Psoas muscle (tissue), 8 donors: ENCODE measurements around the gene AUTS2. TPM values are rescaled to one million over a fixed set of nuclear protein-coding genes. Genes with fewer than 3 reads are reported as not detected.

Experiments
- ATAC-seq, 4 donors: fragments of 200-7000 bp; cut with Tn5 transposase; one replicate each; pipeline ENCODE4 v1.9.1; 2020; ENCODE audit warnings: moderate library complexity in 3 of 4, mild to moderate bottlenecking in 2 of 4
- DNase-seq, 2 donors: peaks; one replicate each; pipeline ENCODE4 v3.0.0-alpha.2; 2020
- H3K27ac ChIP-seq: fragments of 200-600 bp; one replicate; pipeline ENCODE4 v1.8.0; 2022
- H3K27me3 ChIP-seq, 3 donors: fragments of 200-600 bp in 1 of 3; one replicate each; pipeline versions ENCODE4 v1.6.1 to v1.8.0; 2013 to 2022; ENCODE audit warnings: low read length in 2 of 3, mild to moderate bottlenecking in 2 of 3, moderate library complexity in 1 of 3; ENCODE audit not compliant: insufficient read depth in 3 of 3
- H3K36me3 ChIP-seq, 2 donors: fragments of 200-600 bp in 1 of 2; one replicate each; pipeline versions ENCODE4 v1.6.1 to v1.8.0; 2013 to 2022; ENCODE audit warnings: low read depth in 1 of 2, mild to moderate bottlenecking in 1 of 2, moderate library complexity in 1 of 2; ENCODE audit not compliant: insufficient read depth in 1 of 2
- H3K4me1 ChIP-seq: fragments of 200-600 bp; one replicate; pipeline ENCODE4 v1.8.0; 2022
- H3K4me3 ChIP-seq: fragments of 200-600 bp; one replicate; pipeline ENCODE4 v1.8.0; 2022; ENCODE audit warnings: mild to moderate bottlenecking
- H3K9me3 ChIP-seq: fragments of 200-600 bp; one replicate; pipeline ENCODE4 v1.8.0; 2022
- WGBS, 3 donors: extraction: QIAGEN DNeasy Blood & Tissue Kit; methylation state at CpG; one replicate each; pipeline versions ENCODE4 v1.1.6 to v1.1.7; 2013; 5-methylcytosine and 5-hydroxymethylcytosine counted together
- intact Hi-C, 2 donors: fragments of 100-400 bp; cut with DNase I; formaldehyde crosslinking; loops; one replicate each; pipeline versions ENCODE4 v1.11.0 to v1.14.2; 2022
- polyA plus RNA-seq, 3 donors: library from polyadenylated mRNA; stranded (reverse); fragments of 200-250 nt; gene quantifications; one replicate each; pipeline ENCODE4 v1.2.3, GENCODE V29; 2013
- total RNA-seq, 4 donors: library from RNA; stranded (reverse); fragmentation: NEBNext Ultra II Directional in 2 of 4; extraction: Animal tissue kit (Norgen Biotek cat#: 25700) in 2 of 4; gene quantifications; one replicate each; pipeline versions ENCODE4 v1.2.1 to v1.2.4, GENCODE V29; 2021 to 2023
- TF ChIP-seq, protein P1 (sequence below): fragments of 200-600 bp; IDR thresholded peaks from one replicate; pipeline ENCODE4 v1.8.0; 2022; ENCODE audit warnings: antibody characterized with exemption
- donor health status: healthy with polysubstance abuse.
- donor health status: DM: no; HTN: no; CAD: no; lungs with moderate emphysema.
- donor health status: Bipolar disorder and iron deficiency.
- donor health status: healthy.
- donor health status: DM: yes; HTN: yes; CAD: no.
- donor health status: DM: no; HTN: no; CAD: no.
- donor health status: DM: no; HTN: no; CAD: no.
- donor health status: DM: yes; HTN: yes; CAD: no.

AUTS2 gene
- total and polyA plus RNA-seq, 7 donors = 5.0 to 33.5 (median 14.3) TPM

DNA sequence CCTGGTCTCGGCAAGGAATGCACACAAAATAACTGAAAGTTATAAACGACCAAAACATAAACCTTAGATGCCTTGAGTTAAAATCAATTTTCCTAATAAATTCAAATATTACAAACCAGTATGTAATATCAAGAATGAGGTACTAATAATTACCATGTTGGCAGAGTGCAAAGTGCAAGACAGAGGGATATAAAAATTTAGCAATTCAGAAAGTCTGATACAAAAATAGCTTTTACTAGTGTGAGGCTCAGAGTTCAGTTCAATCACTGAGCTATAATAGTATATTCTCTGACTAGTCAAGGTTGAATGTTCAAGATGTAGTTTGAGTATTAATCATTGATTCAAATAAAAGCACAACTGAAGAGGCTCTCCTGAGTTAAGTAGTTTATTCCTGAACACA lies 4.8 kb upstream of the AUTS2 start:
- WGBS, 3 donors = 57 to 78% (median 60%) methylated on average over 2 of the region's 2 CpGs
- Histone ChIP-seq H3K4me3 (no peak overlapping the region), H3K4me1 (no peaks in the 10 kb centered on the region), H3K36me3 (no peaks in the 10 kb centered on the region), H3K27ac (no peak overlapping the region), H3K9me3 (no peaks in the 10 kb centered on the region), H3K27me3 (no peaks in the 10 kb centered on the region)
- DNase-seq (no peak), ATAC-seq (no peak)
- intact Hi-C loops = loop anchor here in 1 of 2 donors (10.0 kb wide), 1 partner anchor 129 kb away; no protein-coding TSS in a partner anchor
- TF ChIP-seq, protein P1, sequence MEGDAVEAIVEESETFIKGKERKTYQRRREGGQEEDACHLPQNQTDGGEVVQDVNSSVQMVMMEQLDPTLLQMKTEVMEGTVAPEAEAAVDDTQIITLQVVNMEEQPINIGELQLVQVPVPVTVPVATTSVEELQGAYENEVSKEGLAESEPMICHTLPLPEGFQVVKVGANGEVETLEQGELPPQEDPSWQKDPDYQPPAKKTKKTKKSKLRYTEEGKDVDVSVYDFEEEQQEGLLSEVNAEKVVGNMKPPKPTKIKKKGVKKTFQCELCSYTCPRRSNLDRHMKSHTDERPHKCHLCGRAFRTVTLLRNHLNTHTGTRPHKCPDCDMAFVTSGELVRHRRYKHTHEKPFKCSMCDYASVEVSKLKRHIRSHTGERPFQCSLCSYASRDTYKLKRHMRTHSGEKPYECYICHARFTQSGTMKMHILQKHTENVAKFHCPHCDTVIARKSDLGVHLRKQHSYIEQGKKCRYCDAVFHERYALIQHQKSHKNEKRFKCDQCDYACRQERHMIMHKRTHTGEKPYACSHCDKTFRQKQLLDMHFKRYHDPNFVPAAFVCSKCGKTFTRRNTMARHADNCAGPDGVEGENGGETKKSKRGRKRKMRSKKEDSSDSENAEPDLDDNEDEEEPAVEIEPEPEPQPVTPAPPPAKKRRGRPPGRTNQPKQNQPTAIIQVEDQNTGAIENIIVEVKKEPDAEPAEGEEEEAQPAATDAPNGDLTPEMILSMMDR = no peak

GRCh38 chr7:69595415-69595814 lies 2.9 kb upstream of the AUTS2 start:
- Histone ChIP-seq H3K36me3 (no peaks in the 10 kb centered on the region), H3K4me3 (no peak overlapping the region), H3K27ac (no peak overlapping the region), H3K9me3 (no peaks in the 10 kb centered on the region), H3K4me1 (peaks cover under 1% of the 10 kb centered on the region), H3K27me3 (no peaks in the 10 kb centered on the region)
- intact Hi-C loops = loop anchor here in 1 of 2 donors (5.0 to 10.0 kb wide), 2 partner anchors 78 to 131 kb away; no protein-coding TSS in a partner anchor
- DNase-seq (no peak), ATAC-seq (no peak)
- TF ChIP-seq, protein P1 = no peak
- 100% methylated on average over 1 of the region's 1 CpG for WGBS, 3 donors

GRCh38 chr7:69596056-69596455 lies 2.2 kb upstream of the AUTS2 start:
- Histone ChIP-seq H3K9me3 (no peaks in the 10 kb centered on the region), H3K36me3 (no peaks in the 10 kb centered on the region), H3K27ac (peak overlapping the region; percentile 15), H3K4me3 (no peak overlapping the region), H3K4me1 (peaks cover 3% of the 10 kb centered on the region), H3K27me3 (no peaks in the 10 kb centered on the region)
- no peak for DNase-seq
- TF ChIP-seq, protein P1 = no peak
- 60 to 88% (median 78%) methylated on average over 7 of the region's 7 CpGs for WGBS, 3 donors
- no peak for ATAC-seq
- intact Hi-C loops = loop anchor here in 1 of 2 donors (5.0 to 10.0 kb wide), 2 partner anchors 79 to 131 kb away; no protein-coding TSS in a partner anchor

- no peaks in the 10 kb centered on the region for H3K9me3 ChIP-seq
- H3K4me3 ChIP-seq = peak overlapping the region; percentile 91
- intact Hi-C loops = loop anchor here in 1 of 2 donors (5.0 to 10.0 kb wide), 2 partner anchors 79 to 132 kb away; no protein-coding TSS in a partner anchor
- H3K27me3 ChIP-seq = no peaks in the 10 kb centered on the region
- H3K4me1 ChIP-seq = peaks cover 3% of the 10 kb centered on the region
- WGBS, 3 donors = 17 to 30% (median 19%) methylated on average over 16 of the region's 16 CpGs
- no peak for ATAC-seq
- peak overlapping the region; percentile 87 for H3K27ac ChIP-seq
- DNase-seq = no peak
- TF ChIP-seq, protein P1 = no peak
- H3K36me3 ChIP-seq = no peaks in the 10 kb centered on the region
These were observed 1.5 kb upstream of the AUTS2 start for GRCh38 chr7:69596723-69597277.
